ENCODE results near the gene ARL5C.

ARL5C gene

GRCh38 chr17:39181303-39181702 is 15.3 kb upstream of the ARL5C start:
- Histone ChIP-seq H3K9ac (ENCODE audit: low read length) (no peak overlapping the region), H3K79me2 (ENCODE audit: low read length) (no peaks in the 10 kb centered on the region), H3K9me3 (ENCODE audit: insufficient read depth, low read length) (no peaks in the 10 kb centered on the region), H3K4me1 (ENCODE audit: low read length) (no peaks in the 10 kb centered on the region), H4K20me1 (ENCODE audit: insufficient read depth, low read length) (no peaks in the 10 kb centered on the region; the same call in 1 of the 2 replicates), H3K4me2 (ENCODE audit: low read length) (no peak overlapping the region), H2AFZ (ENCODE audit: low read depth, low read length) (no peak overlapping the region), H3K36me3 (replicated peaks; ENCODE audit: low read depth, low read length) (peaks cover 14% of the 10 kb centered on the region), H3K27me3 (ENCODE audit: low read depth, low read length) (no peaks in the 10 kb centered on the region), H3K4me3 (ENCODE audit: low read length) (no peak overlapping the region), H3K27ac (ENCODE audit: low read length) (no peak overlapping the region)
- TF ChIP-seq CTCF (IDR thresholded peaks at IDR 0.05; ENCODE audit: low read depth, low read length) (no peak), EZH2phosphoT487 (IDR thresholded peaks at IDR 0.05; ENCODE audit: low read depth) (no peak)

GRCh38 chr17:39178536-39178935 is 12.6 kb upstream of the ARL5C start:
- Histone ChIP-seq H3K9me3 (ENCODE audit: insufficient read depth, low read length) (no peaks in the 10 kb centered on the region), H3K4me2 (ENCODE audit: low read length) (no peak overlapping the region), H2AFZ (ENCODE audit: low read depth, low read length) (no peak overlapping the region), H3K36me3 (replicated peaks; ENCODE audit: low read depth, low read length) (peaks cover 12% of the 10 kb centered on the region), H3K27ac (ENCODE audit: low read length) (no peak overlapping the region), H3K9ac (ENCODE audit: low read length) (no peak overlapping the region), H3K4me3 (ENCODE audit: low read length) (no peak overlapping the region), H3K79me2 (ENCODE audit: low read length) (no peaks in the 10 kb centered on the region), H3K27me3 (ENCODE audit: low read depth, low read length) (no peaks in the 10 kb centered on the region), H3K4me1 (ENCODE audit: low read length) (no peaks in the 10 kb centered on the region), H4K20me1 (ENCODE audit: insufficient read depth, low read length) (no peaks in the 10 kb centered on the region; the same call in 1 of the 2 replicates)
- TF ChIP-seq CTCF (IDR thresholded peaks at IDR 0.05; ENCODE audit: low read depth, low read length) (no peak), EZH2phosphoT487 (IDR thresholded peaks at IDR 0.05; ENCODE audit: low read depth) (no peak)

GRCh38 chr17:39177256-39177655 is 11.3 kb upstream of the ARL5C start:
- Histone ChIP-seq H3K27ac (ENCODE audit: low read length) (no peak overlapping the region), H4K20me1 (ENCODE audit: insufficient read depth, low read length) (no peaks in the 10 kb centered on the region; the same call in 1 of the 2 replicates), H3K36me3 (replicated peaks; ENCODE audit: low read depth, low read length) (peaks cover 10% of the 10 kb centered on the region), H3K4me2 (ENCODE audit: low read length) (no peak overlapping the region), H2AFZ (ENCODE audit: low read depth, low read length) (no peak overlapping the region), H3K79me2 (ENCODE audit: low read length) (no peaks in the 10 kb centered on the region), H3K27me3 (ENCODE audit: low read depth, low read length) (no peaks in the 10 kb centered on the region), H3K9ac (ENCODE audit: low read length) (no peak overlapping the region), H3K4me3 (ENCODE audit: low read length) (no peak overlapping the region), H3K4me1 (ENCODE audit: low read length) (no peaks in the 10 kb centered on the region), H3K9me3 (ENCODE audit: insufficient read depth, low read length) (no peaks in the 10 kb centered on the region)
- TF ChIP-seq CTCF (IDR thresholded peaks at IDR 0.05; ENCODE audit: low read depth, low read length): no peak

- no peaks in the 10 kb centered on the region for H3K4me1 ChIP-seq (ENCODE audit: low read length)
- H3K36me3 ChIP-seq (replicated peaks; ENCODE audit: low read depth, low read length): peaks cover 7% of the 10 kb centered on the region
- no peaks in the 10 kb centered on the region; the same call in 1 of the 2 replicates for H4K20me1 ChIP-seq (ENCODE audit: insufficient read depth, low read length)
- H2AFZ ChIP-seq (ENCODE audit: low read depth, low read length): no peak overlapping the region
- no peaks in the 10 kb centered on the region for H3K27me3 ChIP-seq (ENCODE audit: low read depth, low read length)
- H3K27ac ChIP-seq (ENCODE audit: low read length): no peak overlapping the region
- H3K4me2 ChIP-seq (ENCODE audit: low read length): no peak overlapping the region
- H3K9ac ChIP-seq (ENCODE audit: low read length): no peak overlapping the region
- TF ChIP-seq EZH2phosphoT487 (IDR thresholded peaks at IDR 0.05; ENCODE audit: low read depth) (no peak), CTCF (IDR thresholded peaks at IDR 0.05; ENCODE audit: low read depth, low read length) (no peak)
- no peak overlapping the region for H3K4me3 ChIP-seq (ENCODE audit: low read length)
- no peaks in the 10 kb centered on the region for H3K79me2 ChIP-seq (ENCODE audit: low read length)
- no peaks in the 10 kb centered on the region for H3K9me3 ChIP-seq (ENCODE audit: insufficient read depth, low read length)
These were observed 9.7 kb upstream of the ARL5C start for GRCh38 chr17:39175695-39176093.

All from OCI-LY3 (cell line).